ENCODE measurements around the gene KIAA0586. TPM values are rescaled to one million over a fixed set of nuclear protein-coding genes. Genes with fewer than 3 reads are reported as not detected.

KIAA0586 gene
- total and polyA plus RNA-seq, 2 of the 4 experiments (the other 2 are of a cell fraction): 9.4 to 36.7 TPM

GRCh38 chr14:58479975-58480374 lies 52.5 kb downstream of the KIAA0586 start:
- POLR2A ChIA-PET (ENCODE audit: unreplicated experiment): no interaction called here
- no peak overlapping the region for H2BK5ac ChIP-seq (ENCODE audit: low read depth, low read length, poor library complexity, severe bottlenecking)
- no peak overlapping the region for H3K14ac ChIP-seq (replicated peaks; ENCODE audit: low read depth, low read length)
- no peak overlapping the region for H2AFZ ChIP-seq (replicated peaks; ENCODE audit: low read length, poor library complexity)
- no TSS peak for BruUV-seq (replicated peaks)
- no peak overlapping the region for H3K4ac ChIP-seq (ENCODE audit: low read depth, low read length)
- H3K4me2 ChIP-seq (ENCODE audit: low read depth, low read length): no peak overlapping the region
- no peak overlapping the region for H4K91ac ChIP-seq (ENCODE audit: insufficient read depth, low read depth, low read length)
- WGBS, 2 experiments (ENCODE audit: extremely low coverage in 2 of 2, insufficient read length in 1 of 2): 100% methylated on average over 1 of the region's 1 CpG; no CpG with 5 or more reads in 1 of the 2 experiments
- no peaks in the 10 kb centered on the region for H3K4me1 ChIP-seq (ENCODE audit: control insufficient read depth, insufficient read depth, low read length)
- H4K8ac ChIP-seq (ENCODE audit: low read depth in 2 of 2, low read length in 2 of 2): no peak overlapping the region
- no peak overlapping the region for H2BK120ac ChIP-seq (ENCODE audit: low read depth, low read length)
- no peaks in the 10 kb centered on the region for H3K27me3 ChIP-seq (ENCODE audit: control insufficient read depth, insufficient read depth, low read length)
- H3K18ac ChIP-seq (ENCODE audit: low read depth, low read length): no peak overlapping the region
- no peak overlapping the region for H3K4me3 ChIP-seq (ENCODE audit: insufficient read depth, low read depth, low read length)
- no peak overlapping the region for H2BK20ac ChIP-seq (ENCODE audit: low read depth, low read length)
- CTCF ChIA-PET: interaction anchor here (0.6 kb wide), 1 partner anchor 118 kb away, joined by 5 read pairs; no protein-coding TSS in a partner anchor
- H4K5ac ChIP-seq (ENCODE audit: low read depth, low read length): no peak overlapping the region
- no peak overlapping the region for H3K27ac ChIP-seq (ENCODE audit: insufficient read depth, low read length)
- no peaks in the 10 kb centered on the region for H4K20me1 ChIP-seq (ENCODE audit: insufficient read depth, low read length)
- no peaks in the 10 kb centered on the region for H3K9me3 ChIP-seq (ENCODE audit: control insufficient read depth, insufficient read depth, low read length)
- no peak overlapping the region for H2AK5ac ChIP-seq (ENCODE audit: low read depth, low read length)
- intact Hi-C loops (cut with micrococcal nuclease) (no loop called here), in situ Hi-C loops (cut with MboI; ENCODE audit: low sequenced_read_pairs) (loop anchor here (25.0 kb wide), 1 partner anchor 982 kb away; the partner anchor contains the start of gene GPR135), dilution Hi-C loops (cut with HindIII; ENCODE audit: low sequenced_read_pairs, unreplicated experiment) (no loop called here)
- ATAC-seq (ENCODE audit: low read depth) (no peak), DNase-seq (no peak)
- H3K23ac ChIP-seq (ENCODE audit: low read depth, low read length): no peak overlapping the region
- no peaks in the 10 kb centered on the region; the same call in 1 of the 2 replicates for H3K9me1 ChIP-seq (ENCODE audit: insufficient read depth, low read length)
- TF ChIP-seq RAD21 (IDR thresholded peaks at IDR 0.05; ENCODE audit: low read length) (no peak), NFE2L2 (IDR thresholded peaks at IDR 0.05; ENCODE audit: low read depth, low read length) (no peak), FOS (IDR thresholded peaks at IDR 0.05; ENCODE audit: low read depth, low read length) (no peak), CEBPB (IDR thresholded peaks at IDR 0.05; ENCODE audit: low read depth, low read length) (no peak)
- H3K9ac ChIP-seq (ENCODE audit: low read depth, low read length): no peak overlapping the region
- H2BK15ac ChIP-seq (ENCODE audit: low read depth, low read length): no peak overlapping the region
- H2AK9ac ChIP-seq (replicated peaks; ENCODE audit: low read depth, low read length, poor library complexity): no peak overlapping the region
- H3K56ac ChIP-seq (ENCODE audit: extremely low read depth, insufficient read depth, low read length): no peak overlapping the region
- no peaks in the 10 kb centered on the region; a peak in 1 of 4 replicates for H3K79me1 ChIP-seq (ENCODE audit: low read depth in 1 of 2, low read length in 2 of 2)
- H3K36me3 ChIP-seq (ENCODE audit: control insufficient read depth, insufficient read depth, low read length): peaks cover 4% of the 10 kb centered on the region

All from IMR-90 (cell line).